Suppressor macrophage treated with lipopolysaccharide for 4 hours (primary cell): Measurements from ENCODE around the gene SULT6B1.
"Not testable (repeated sequence)": the region's sequence is repeated elsewhere in the genome, so short reads cannot be mapped to it uniquely, and the experiment has no call there.

Source experiments
- DNase-seq: peaks from one replicate; pipeline ENCODE4 v3.0.0-alpha.2; 2020

The SULT6B1 gene

DNA sequence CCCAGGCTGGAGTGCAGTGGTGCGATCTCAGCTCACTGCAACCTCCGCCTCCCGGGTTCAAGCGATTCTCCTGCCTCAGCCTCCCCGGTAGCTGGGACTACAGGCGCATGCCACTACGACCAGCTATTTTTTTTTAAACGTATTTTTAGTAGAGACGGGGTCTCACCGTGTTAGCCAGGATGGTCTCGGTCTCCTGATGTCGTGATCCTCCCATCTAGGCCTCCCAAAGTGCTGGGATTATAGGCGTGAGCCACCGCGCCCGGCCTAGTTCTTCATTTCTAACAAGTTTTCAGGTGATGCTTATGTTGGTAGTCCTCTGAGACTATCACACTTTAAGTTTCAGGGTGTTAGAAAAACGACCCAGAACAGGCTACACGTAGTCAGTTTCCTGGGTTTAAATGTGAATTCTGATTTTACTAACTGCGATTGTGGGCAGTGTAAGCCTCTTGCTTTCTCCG is 7.4 kb upstream of the SULT6B1 start:
- not testable (repeated sequence) for DNase-seq

DNA sequence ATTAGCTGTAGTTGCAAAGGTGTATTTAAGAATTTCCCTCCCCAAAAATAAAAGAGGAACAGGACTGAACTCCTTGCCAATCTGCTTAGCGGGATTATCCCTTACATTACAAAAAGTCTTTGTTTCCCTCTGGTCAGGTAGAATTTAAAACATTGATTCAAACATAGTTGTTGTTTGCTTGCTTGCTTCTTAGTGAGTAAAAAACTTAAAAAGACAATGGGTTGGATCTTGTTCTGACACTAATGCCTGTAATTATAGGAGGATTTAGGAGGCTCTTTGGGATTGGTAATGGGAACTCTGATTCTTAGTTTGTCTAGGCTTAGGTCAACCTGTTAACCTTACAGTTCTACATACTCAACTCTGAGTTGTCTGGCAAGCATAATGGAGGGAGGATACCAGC is 4.1 kb upstream of the SULT6B1 start:
- DNase-seq: no peak

GRCh38 chr2:37191747-37192146 is 3.3 kb upstream of the SULT6B1 start:
- no peak for DNase-seq

GRCh38 chr2:37191253-37191652 is 2.8 kb upstream of the SULT6B1 start:
- no peak for DNase-seq

GRCh38 chr2:37190290-37190689 is 1.8 kb upstream of the SULT6B1 start:
- no peak for DNase-seq

DNA sequence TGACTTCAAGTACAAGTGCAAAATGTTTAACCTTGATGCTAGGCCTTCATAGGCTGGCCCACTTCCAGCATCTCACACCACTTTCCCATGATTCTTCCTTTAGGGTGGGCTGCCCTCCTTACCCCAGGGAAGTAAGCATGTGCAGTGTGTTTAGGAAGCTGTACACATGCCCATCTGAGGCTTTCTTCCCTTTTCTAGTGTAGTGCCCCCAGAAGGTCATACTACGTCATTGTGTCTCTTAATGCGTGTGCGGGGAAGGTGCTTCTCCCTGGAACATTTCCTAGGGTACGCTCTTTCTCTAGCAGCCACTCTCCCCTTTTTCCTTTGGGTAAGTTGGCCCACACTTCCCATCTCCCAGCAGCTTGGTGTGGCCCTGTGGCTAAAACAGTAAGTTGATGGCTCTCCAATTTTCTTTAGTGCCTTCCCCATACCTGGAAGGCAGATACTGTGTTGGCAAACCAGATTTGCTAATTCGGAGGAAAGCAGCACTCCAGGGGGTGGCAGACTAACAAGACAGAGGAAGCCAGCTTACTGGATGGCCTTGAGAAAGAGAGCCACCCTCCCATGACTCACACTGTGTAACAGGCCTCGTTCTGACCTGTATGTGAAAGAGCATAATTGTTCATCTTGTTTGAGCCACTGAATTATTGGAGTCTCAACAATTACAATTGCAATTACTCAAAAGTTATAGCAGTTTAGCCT is 1.1 kb upstream of the SULT6B1 start:
- DNase-seq: peak; percentile 77

- DNase-seq: no peak
Observed at GRCh38 chr2:37181726-37182684, 6.5 kb downstream of the SULT6B1 start.

DNA sequence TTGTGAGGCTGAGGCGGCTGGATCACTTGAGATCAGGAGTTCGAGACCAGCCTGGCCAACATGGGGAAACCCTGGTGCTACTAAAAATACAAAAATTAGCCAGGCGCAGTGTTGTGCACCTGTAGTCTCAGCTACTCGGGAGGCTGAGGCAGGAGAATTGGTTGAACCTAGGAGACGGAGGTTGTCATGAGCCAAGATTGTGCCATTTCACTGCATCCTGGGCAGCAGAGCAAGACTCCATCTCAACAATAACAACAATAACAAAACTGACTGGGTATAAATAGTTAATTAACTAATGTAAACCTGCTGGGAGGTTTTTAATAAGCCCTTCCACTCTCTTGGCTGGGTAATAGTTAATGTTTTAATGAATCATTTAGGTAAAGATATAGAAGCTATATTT is 7.8 kb downstream of the SULT6B1 start:
- DNase-seq: no peak

GRCh38 chr2:37180006-37180639 is 8.3 kb downstream of the SULT6B1 start:
- DNase-seq: no peak

DNA sequence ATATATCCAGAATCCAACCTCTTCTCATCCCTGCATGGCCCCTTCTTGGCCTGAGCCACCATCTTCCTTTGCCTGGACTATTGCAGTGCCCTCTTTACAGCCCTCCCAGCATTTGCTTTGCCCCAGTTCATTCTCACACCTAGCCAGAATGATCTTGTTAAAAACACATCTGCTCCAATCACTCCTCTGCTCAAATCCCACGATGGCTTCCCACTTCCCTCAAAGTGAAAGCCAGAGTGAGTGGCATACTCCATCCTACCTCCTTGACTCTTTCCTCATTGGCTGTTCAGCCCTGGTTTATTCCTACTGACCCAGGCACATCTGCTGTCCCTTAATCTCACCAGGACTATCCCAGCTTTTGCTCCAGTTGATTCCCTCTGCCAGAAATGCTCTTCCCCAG is 14.7 kb downstream of the SULT6B1 start:
- no peak for DNase-seq

GRCh38 chr2:37171624-37171950 is 16.9 kb downstream of the SULT6B1 start:
- DNase-seq: no peak

DNA sequence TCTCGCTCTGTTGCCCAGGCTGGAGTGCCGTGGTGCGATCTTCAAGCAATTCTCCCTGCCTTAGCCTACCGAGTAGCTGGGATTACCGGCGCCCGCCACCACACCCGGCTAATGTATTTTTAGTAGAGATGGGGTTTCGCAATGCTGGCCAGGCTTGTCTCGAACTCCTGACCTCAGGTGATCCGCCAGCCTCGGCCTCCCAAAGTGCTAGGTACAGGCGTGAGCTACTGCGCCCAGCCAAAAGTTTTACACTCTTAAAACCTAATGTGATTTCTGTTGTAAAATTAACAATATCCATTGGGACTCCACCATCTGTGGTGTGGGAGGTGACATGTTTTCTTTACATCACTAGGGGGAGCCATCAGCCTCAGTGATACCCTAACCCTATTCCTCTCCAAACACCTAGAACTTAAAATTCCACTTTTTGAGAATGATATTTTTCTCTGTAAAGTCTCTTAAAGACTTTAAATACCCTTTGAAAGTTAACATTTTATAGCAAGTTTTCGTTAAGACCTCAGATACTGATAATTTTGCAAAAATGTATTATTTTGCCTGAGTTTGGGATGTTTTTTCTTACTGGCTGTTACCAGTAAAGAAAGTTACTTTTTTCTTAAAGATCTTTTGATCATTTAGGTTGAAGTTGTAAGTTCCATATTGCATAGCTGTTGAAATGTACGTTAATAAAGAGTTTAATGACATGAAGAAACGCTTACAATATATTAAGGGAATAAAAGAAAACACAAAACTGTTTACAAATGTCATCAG is 20.1 kb downstream of the SULT6B1 start:
- peak; percentile 50 for DNase-seq

- no peak for DNase-seq
Observed at GRCh38 chr2:37167636-37168180, 20.8 kb downstream of the SULT6B1 start.

GRCh38 chr2:37164757-37165156 is 23.7 kb downstream of the SULT6B1 start:
- DNase-seq: no peak

DNA sequence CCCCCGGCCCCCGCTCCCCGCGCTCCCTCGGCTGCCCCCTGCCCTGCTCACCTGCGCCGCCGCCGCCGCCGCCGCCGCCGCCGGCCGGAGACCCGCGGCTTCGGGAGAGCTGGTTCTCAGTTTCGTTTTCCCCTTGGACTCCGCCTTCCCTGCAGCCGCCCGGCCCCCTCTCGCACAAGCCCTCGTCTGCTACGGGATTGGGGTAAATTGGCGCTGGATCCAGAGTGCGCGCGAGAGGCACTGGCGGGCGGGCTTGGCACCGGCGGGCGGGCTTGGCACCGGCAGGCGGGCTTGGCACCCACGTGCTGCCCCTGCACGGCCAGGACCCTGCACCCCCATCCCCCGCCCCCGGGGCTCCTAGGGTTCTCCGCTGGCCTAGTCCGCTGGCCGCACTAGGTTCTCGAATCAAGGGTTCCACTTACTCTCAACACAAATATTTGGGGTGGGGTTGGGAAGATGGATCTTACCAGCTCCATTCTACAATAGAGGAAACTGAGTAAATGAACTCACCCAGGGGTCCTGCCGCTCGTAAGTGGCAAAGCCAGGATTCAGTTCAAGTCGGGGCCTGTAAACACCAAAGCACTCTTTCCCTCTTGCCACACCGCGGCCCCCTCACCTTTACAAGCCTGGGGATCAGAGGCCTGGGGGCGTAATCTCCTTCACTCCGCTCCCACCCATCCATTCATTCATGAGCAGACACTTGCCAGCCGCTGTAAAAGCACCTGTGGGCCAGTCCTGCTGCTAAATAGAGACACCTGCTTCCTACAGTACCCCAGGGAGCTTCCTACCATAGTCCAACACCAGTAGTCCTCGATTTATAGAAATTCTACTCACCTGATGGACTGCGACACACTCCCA is 31.4 kb downstream of the SULT6B1 start, which contains the start of gene EIF2AK2:
Gene EIF2AK2 (minus strand): TSS at position 124 of the 858 bp plus-strand sequence. CDS start 9,174 bp downstream, outside the sequence.
- peak; percentile 95 for DNase-seq

DNA sequence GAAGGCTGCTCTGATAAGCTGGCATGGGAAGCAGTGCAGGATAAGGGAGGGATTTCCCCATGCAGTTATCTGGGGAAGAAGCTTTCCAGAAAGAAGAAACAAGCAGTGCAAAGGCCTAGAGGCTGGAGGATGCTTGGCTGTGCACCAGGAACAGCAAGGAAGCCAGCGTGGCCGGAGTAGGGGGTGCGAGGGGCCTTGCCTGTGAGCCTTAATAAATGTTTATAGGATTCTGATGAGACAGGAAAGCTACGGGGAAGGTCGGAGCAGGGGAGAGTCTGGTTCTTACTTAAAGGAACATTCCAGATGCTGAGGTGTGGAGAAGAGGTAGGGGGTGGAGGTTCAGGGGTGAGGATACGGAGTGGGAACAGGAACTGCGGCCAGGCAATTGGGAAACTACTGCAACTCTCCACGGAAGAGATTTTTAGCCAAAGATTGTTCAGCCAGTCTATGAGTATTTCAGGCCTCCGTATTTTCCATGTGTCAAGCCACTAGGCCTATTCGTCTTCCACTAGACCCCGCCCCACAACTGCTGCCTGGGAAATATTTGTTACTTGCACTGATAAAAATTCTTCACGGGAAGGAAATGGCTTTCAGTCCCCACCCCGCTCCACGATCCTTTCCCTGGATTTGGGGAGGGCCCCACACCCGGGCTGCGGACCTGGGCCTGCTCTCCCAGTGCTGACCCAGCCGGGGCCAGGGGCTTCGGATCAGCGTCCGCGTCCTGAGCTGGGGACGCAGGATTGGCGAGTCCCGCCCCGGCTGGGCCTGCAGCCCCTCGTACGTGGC is 32.2 kb downstream of the SULT6B1 start:
- DNase-seq: peak; percentile 44

- DNase-seq: no peak
Observed at GRCh38 chr2:37154785-37155184, 33.7 kb downstream of the SULT6B1 start.

- DNase-seq: no peak
Observed at GRCh38 chr2:37153224-37153623, 35.2 kb downstream of the SULT6B1 start.

DNA sequence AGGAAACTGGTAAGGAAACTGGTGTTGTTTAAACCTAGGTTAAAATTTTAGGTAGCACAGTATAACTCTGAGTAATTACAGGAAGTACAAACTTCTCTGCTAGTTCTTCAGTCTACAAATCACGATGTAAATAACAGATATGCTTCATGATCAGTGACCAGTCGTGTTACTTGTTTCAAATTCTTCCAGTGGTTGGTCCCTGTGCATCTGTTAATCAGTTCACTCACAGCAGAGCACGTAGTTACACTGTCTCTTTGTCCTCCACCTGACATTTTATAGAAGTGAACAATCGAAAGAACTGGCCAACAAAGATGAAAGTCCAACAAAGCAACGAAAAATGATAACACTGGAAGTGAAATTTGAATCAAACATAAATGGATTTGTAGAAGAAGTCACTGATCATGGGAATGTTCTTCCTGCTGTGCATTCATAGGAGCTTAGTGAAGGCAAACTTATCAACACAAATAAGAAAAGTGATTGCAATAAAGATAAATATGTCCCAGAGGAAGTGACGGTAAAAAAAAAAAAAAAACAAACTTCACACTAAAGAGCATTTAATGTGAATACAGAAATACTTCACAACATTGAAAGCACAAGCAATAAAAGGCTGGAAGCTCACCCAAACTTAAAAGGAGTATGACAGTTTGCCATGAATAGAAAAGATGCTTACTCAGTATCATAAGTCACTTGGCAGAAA is 38.7 kb downstream of the SULT6B1 start:
- no peak for DNase-seq

DNA sequence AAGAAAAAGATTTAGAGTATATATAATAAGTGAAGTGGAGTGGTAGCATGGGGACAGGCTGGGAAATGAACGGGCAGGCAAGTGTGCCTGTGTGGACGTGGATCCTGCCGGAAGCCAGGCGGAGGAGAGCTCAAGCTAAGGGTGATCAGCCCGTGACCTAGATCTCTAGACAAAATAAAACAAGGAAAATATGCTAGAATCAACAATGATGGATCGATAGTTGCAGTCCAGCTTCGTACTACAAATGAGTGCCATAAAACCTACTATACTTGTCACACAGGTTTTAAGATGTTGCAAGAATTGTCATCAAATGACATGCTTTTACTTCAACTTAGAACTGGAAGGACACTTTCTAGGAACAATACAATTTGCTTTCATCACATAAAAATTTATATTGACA is 40.1 kb downstream of the SULT6B1 start:
- no peak for DNase-seq
